ENCODE data around the gene GPR39. TPM values are rescaled to one million over a fixed set of nuclear protein-coding genes. Genes with fewer than 3 reads are reported as not detected.
"Not testable (repeated sequence)": the region's sequence is repeated elsewhere in the genome, so short reads cannot be mapped to it uniquely, and the experiment has no call there.

GPR39 gene
- total RNA-seq, 2 donors from 2014 or later, result 12.3 to 14.6 TPM

- no peak overlapping the region for H3K27ac ChIP-seq
- H3K9me3 ChIP-seq, result no peaks in the 10 kb centered on the region
- no peaks in the 10 kb centered on the region for H3K27me3 ChIP-seq
- no peak for DNase-seq
- no peak overlapping the region for H3K9ac ChIP-seq (ENCODE audit: low read depth in 2 of 2, low read length in 2 of 2)
- H3K36me3 ChIP-seq, result no peaks in the 10 kb centered on the region
- no peak overlapping the region for H3K4me3 ChIP-seq
- H3K4me1 ChIP-seq, result no peaks in the 10 kb centered on the region
- no peak for TF ChIP-seq CTCF (IDR thresholded peaks at IDR 0.05)
- intact Hi-C loops (cut with DNase I), result no loop called here
Observed at GRCh38 chr2:132515010-132515409, 98.4 kb downstream of the GPR39 start.

GRCh38 chr2:132517386-132517785 is 100.8 kb downstream of the GPR39 start:
- H3K9ac ChIP-seq (ENCODE audit: low read depth in 2 of 2, low read length in 2 of 2), result no peak overlapping the region
- H3K4me1 ChIP-seq, result no peaks in the 10 kb centered on the region
- no peaks in the 10 kb centered on the region for H3K9me3 ChIP-seq
- no peaks in the 10 kb centered on the region for H3K27me3 ChIP-seq
- DNase-seq, result no peak
- intact Hi-C loops (cut with DNase I), result no loop called here
- no peak for TF ChIP-seq CTCF (IDR thresholded peaks at IDR 0.05)
- no peak overlapping the region for H3K4me3 ChIP-seq
- no peaks in the 10 kb centered on the region for H3K36me3 ChIP-seq
- no peak overlapping the region for H3K27ac ChIP-seq

- no peak for TF ChIP-seq CTCF (IDR thresholded peaks at IDR 0.05)
- Histone ChIP-seq H3K27ac (no peak overlapping the region), H3K36me3 (no peaks in the 10 kb centered on the region), H3K27me3 (no peaks in the 10 kb centered on the region), H3K9ac (ENCODE audit: low read depth in 2 of 2, low read length in 2 of 2) (no peak overlapping the region), H3K4me3 (no peak overlapping the region), H3K9me3 (no peaks in the 10 kb centered on the region), H3K4me1 (no peaks in the 10 kb centered on the region)
- DNase-seq, result no peak
- intact Hi-C loops (cut with DNase I), result no loop called here
Observed at GRCh38 chr2:132518302-132518701, 101.7 kb downstream of the GPR39 start.

GRCh38 chr2:132519566-132519965 is 103.0 kb downstream of the GPR39 start:
- no peak overlapping the region for H3K4me3 ChIP-seq
- DNase-seq, result no peak
- intact Hi-C loops (cut with DNase I), result no loop called here
- no peak overlapping the region for H3K27ac ChIP-seq
- TF ChIP-seq CTCF (IDR thresholded peaks at IDR 0.05), result no peak
- no peaks in the 10 kb centered on the region for H3K4me1 ChIP-seq
- no peak overlapping the region for H3K9ac ChIP-seq (ENCODE audit: low read depth in 2 of 2, low read length in 2 of 2)
- no peaks in the 10 kb centered on the region for H3K27me3 ChIP-seq
- no peaks in the 10 kb centered on the region for H3K9me3 ChIP-seq
- no peaks in the 10 kb centered on the region for H3K36me3 ChIP-seq

GRCh38 chr2:132521341-132521740 is 104.7 kb downstream of the GPR39 start:
- intact Hi-C loops (cut with DNase I), result no loop called here
- no peak for DNase-seq
- H3K36me3 ChIP-seq, result no peaks in the 10 kb centered on the region
- H3K4me1 ChIP-seq, result no peaks in the 10 kb centered on the region
- H3K4me3 ChIP-seq, result no peak overlapping the region
- no peak for TF ChIP-seq CTCF (IDR thresholded peaks at IDR 0.05)
- no peak overlapping the region for H3K27ac ChIP-seq
- H3K9ac ChIP-seq (ENCODE audit: low read depth in 2 of 2, low read length in 2 of 2), result no peak overlapping the region
- H3K27me3 ChIP-seq, result no peaks in the 10 kb centered on the region
- H3K9me3 ChIP-seq, result no peaks in the 10 kb centered on the region

GRCh38 chr2:132522901-132523300 is 106.3 kb downstream of the GPR39 start:
- Histone ChIP-seq H3K27ac (no peak overlapping the region), H3K36me3 (no peaks in the 10 kb centered on the region), H3K9ac (ENCODE audit: low read depth in 2 of 2, low read length in 2 of 2) (no peak overlapping the region), H3K4me3 (no peak overlapping the region), H3K27me3 (no peaks in the 10 kb centered on the region), H3K4me1 (no peaks in the 10 kb centered on the region), H3K9me3 (no peaks in the 10 kb centered on the region)
- DNase-seq, result no peak
- no peak for TF ChIP-seq CTCF (IDR thresholded peaks at IDR 0.05)
- intact Hi-C loops (cut with DNase I), result no loop called here

GRCh38 chr2:132537061-132537460 is 120.5 kb downstream of the GPR39 start:
- intact Hi-C loops (cut with DNase I); H3K9ac ChIP-seq (ENCODE audit: low read depth in 2 of 2, low read length in 2 of 2); H3K4me1 ChIP-seq; H3K36me3 ChIP-seq; DNase-seq; H3K9me3 ChIP-seq; H3K27me3 ChIP-seq; H3K27ac ChIP-seq; H3K4me3 ChIP-seq: not testable (repeated sequence)

All from colonic mucosa (tissue), 4 donors.